ENCODE data around the gene CCDC187. TPM values are rescaled to one million over a fixed set of nuclear protein-coding genes. Genes with fewer than 3 reads are reported as not detected.

The CCDC187 gene
- total RNA-seq, 1 donor from 2014 or later = 1.4 TPM

DNA sequence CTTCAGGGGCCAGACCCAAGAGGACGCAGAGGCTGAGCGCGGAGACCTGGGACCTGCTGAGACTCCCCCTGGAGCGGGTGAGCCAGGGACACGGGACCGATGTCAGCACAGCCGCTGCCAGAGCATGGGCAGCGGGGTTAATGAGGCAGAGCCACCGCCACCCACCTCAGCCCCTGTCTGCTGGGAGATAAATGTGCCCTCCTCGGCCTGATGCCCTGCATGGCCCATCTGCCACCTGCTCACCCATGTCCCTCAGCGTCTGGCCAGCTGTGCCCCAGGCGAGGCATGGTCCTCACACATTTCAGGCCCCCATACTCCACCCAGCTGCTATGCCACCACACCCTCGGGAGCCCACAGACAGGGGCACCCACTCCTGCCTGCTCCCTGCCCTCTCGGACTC lies 44.8 kb upstream of the CCDC187 start:
- Mint-ChIP-seq H3K36me3 (ENCODE audit: insufficient read depth) (no peaks in the 10 kb centered on the region), H3K27me3 (no peaks in the 10 kb centered on the region), H3K4me1 (ENCODE audit: low read depth) (no peaks in the 10 kb centered on the region), H3K4me3 (ENCODE audit: low read depth) (no peak overlapping the region), H3K27ac (no peak overlapping the region), H3K9me3 (ENCODE audit: low read depth) (no peaks in the 10 kb centered on the region)
- DNase-seq (ENCODE audit: low spot score, unreplicated experiment) = no peak
- TF ChIP-seq, protein P1, sequence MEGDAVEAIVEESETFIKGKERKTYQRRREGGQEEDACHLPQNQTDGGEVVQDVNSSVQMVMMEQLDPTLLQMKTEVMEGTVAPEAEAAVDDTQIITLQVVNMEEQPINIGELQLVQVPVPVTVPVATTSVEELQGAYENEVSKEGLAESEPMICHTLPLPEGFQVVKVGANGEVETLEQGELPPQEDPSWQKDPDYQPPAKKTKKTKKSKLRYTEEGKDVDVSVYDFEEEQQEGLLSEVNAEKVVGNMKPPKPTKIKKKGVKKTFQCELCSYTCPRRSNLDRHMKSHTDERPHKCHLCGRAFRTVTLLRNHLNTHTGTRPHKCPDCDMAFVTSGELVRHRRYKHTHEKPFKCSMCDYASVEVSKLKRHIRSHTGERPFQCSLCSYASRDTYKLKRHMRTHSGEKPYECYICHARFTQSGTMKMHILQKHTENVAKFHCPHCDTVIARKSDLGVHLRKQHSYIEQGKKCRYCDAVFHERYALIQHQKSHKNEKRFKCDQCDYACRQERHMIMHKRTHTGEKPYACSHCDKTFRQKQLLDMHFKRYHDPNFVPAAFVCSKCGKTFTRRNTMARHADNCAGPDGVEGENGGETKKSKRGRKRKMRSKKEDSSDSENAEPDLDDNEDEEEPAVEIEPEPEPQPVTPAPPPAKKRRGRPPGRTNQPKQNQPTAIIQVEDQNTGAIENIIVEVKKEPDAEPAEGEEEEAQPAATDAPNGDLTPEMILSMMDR (IDR thresholded peaks at IDR 0.05; ENCODE audit: unreplicated experiment) = no peak

DNA sequence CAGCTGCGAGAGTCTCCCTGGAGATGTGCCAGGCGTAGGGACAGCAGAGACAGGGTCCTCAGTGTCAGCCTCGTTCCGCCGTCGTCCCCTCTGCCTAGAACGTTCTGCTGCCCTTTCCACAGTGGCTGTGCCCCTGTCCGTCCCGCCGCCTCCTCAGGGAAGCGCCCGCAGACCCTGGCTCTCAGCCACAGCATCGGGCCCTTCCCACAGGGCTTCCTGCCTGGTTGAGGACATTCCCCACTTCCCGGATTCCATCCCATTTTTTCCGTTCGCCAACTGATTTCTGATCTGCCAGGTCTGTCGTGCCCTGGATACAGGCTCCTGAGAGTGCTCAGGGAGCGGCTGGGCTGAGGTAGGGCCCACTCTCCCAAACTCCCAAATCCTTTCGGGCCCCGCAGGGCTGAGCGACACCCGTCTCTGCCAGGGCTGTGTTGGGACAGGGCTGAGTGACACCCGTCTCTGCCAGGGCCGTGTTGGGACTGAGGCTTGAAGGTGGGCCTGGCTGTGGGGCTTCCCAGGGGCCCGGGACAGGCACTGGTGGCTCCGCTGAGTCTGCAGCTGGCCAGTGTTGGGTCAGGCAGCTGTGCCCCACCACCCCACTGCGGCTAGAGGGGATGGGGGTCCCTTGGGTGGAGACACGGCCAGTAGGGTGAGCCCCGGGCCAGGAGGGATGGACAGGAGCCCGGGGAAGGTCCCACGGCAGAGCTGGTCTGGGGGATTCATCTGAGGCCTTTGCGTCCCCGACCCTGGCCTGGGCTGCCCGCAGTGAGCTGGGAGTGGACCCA lies 43.8 kb upstream of the CCDC187 start:
- no peaks in the 10 kb centered on the region for H3K9me3 Mint-ChIP-seq (ENCODE audit: low read depth)
- DNase-seq (ENCODE audit: low spot score, unreplicated experiment) = no peak
- no peak overlapping the region for H3K27ac Mint-ChIP-seq
- H3K4me1 Mint-ChIP-seq (ENCODE audit: low read depth) = peaks cover 1% of the 10 kb centered on the region
- H3K36me3 Mint-ChIP-seq (ENCODE audit: insufficient read depth) = no peaks in the 10 kb centered on the region
- TF ChIP-seq, protein P1 (IDR thresholded peaks at IDR 0.05; ENCODE audit: unreplicated experiment) = no peak
- H3K27me3 Mint-ChIP-seq = no peaks in the 10 kb centered on the region
- H3K4me3 Mint-ChIP-seq (ENCODE audit: low read depth) = no peak overlapping the region

DNA sequence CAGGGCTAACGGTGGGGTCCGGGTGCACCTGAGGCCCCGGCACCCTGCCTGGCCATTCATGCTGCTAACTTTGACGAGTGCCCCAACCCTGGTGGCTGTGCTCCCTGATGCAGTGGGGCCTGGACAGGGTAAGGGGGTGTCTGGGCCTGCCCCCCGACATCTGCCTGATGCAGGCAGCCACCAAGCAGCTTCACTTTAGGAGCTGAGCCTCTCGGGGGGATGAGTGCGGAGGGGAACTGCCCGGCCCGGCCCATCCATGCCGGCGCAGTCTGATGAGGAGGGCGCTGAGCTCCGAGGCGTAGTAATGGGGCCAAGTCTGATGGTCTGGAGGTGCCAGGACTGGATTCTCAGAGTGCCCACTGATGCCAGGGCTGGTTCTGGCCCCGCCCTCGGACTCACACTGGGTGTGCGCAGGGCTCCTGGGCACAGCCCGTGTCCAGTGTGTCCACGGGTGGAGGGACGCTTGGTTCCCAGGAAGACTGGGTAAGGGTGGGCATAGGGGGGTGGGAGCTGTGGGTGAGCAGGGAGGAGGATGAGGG lies 43.1 kb upstream of the CCDC187 start:
- H3K9me3 Mint-ChIP-seq (ENCODE audit: low read depth) = no peaks in the 10 kb centered on the region
- TF ChIP-seq, protein P1 (IDR thresholded peaks at IDR 0.05; ENCODE audit: unreplicated experiment) = no peak
- H3K27me3 Mint-ChIP-seq = no peaks in the 10 kb centered on the region
- H3K4me1 Mint-ChIP-seq (ENCODE audit: low read depth) = peaks cover 3% of the 10 kb centered on the region
- no peak for DNase-seq (ENCODE audit: low spot score, unreplicated experiment)
- H3K4me3 Mint-ChIP-seq (ENCODE audit: low read depth) = no peak overlapping the region
- H3K36me3 Mint-ChIP-seq (ENCODE audit: insufficient read depth) = no peaks in the 10 kb centered on the region
- H3K27ac Mint-ChIP-seq = no peak overlapping the region

DNA sequence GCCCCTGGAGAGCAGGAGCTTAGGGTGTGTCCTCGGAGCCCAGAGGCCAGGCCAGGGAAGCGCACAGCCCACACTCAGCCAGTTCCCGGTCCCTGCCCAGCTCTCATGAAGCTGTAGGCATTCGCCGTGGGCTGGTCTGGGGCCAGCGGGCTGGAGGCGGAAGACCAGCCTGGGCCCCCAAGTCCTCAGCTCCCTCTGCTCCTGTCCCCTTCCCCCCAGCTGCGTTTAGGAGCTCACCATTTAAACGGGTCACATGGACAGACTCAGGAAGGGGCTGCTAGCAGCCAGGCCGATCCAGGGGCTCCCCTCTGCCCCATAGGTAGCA lies 42.2 kb upstream of the CCDC187 start:
- Mint-ChIP-seq H3K4me3 (ENCODE audit: low read depth) (no peak overlapping the region), H3K4me1 (ENCODE audit: low read depth) (peaks cover 3% of the 10 kb centered on the region)

DNA sequence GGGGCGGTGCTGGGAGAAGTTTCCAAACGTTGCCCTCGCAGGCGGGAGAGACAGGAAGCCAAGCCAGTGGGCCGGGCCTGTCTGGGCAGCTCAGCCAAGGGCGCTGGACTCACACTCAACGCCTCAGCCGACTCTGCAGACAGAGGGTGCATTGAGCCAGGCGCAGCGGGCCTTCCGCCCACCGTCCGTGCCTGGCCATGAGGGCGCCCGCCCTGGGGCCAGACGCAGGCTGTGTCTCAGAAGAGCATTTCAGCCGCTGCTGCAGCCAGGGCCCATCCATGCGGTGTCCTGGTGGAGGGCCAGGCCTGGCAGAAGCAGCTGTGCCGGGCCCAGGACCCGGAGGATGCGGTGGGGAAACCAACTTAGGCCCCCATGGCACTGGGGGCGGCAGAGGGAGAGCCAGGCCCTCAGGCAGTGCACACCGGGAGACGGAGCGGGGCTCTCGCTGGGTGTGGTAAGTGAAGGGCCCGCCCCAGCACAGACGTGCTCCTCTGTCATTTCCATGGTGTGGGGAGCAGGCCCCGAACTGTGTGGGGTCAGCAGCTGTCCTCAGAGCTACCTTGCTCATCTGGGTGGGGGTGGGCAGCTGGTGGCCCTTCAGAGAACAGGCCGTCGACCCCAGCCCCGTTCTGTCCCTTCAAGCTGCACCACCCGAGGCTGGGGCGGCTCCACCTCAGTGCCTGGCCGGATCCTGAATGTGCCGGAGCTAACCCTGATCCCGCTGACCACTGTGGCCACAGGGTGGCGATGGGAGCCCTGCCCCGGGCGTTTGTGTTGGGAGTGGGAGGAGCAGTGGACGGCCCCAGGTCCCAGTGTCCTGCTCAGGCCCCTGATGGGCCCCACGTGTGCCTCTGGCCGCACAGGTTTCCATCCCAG lies 41.6 kb upstream of the CCDC187 start:
- H3K4me1 Mint-ChIP-seq (ENCODE audit: low read depth) = peaks cover 3% of the 10 kb centered on the region
- H3K27ac Mint-ChIP-seq = peak overlapping the region; percentile 71
- peak; percentile 50 for DNase-seq (ENCODE audit: low spot score, unreplicated experiment)
- TF ChIP-seq, protein P1 (IDR thresholded peaks at IDR 0.05; ENCODE audit: unreplicated experiment) = peak; percentile 53
- H3K9me3 Mint-ChIP-seq (ENCODE audit: low read depth) = no peaks in the 10 kb centered on the region
- no peaks in the 10 kb centered on the region for H3K36me3 Mint-ChIP-seq (ENCODE audit: insufficient read depth)
- H3K4me3 Mint-ChIP-seq (ENCODE audit: low read depth) = no peak overlapping the region
- H3K27me3 Mint-ChIP-seq = no peaks in the 10 kb centered on the region

More for the DNA sequence above, 42.2 kb upstream of the CCDC187 start:
- no peaks in the 10 kb centered on the region for H3K27me3 Mint-ChIP-seq
- H3K27ac Mint-ChIP-seq = no peak overlapping the region
- no peaks in the 10 kb centered on the region for H3K36me3 Mint-ChIP-seq (ENCODE audit: insufficient read depth)
- TF ChIP-seq, protein P1 (IDR thresholded peaks at IDR 0.05; ENCODE audit: unreplicated experiment) = no peak
- no peak for DNase-seq (ENCODE audit: low spot score, unreplicated experiment)
- H3K9me3 Mint-ChIP-seq (ENCODE audit: low read depth) = no peaks in the 10 kb centered on the region
